Neutrophil (primary cell): ENCODE results near the gene USP20.

Source experiments
- H3K27ac ChIP-seq: fragments of 200-600 bp; sonication (generic); 2 replicates; pipeline ENCODE4 v1.5.1; 2016; ENCODE audit warnings: mild to moderate bottlenecking, moderate library complexity
- H3K27me3 ChIP-seq: fragments of 200-600 bp; sonication (generic); 2 replicates; pipeline ENCODE4 v1.6.0; 2016; ENCODE audit warnings: mild to moderate bottlenecking
- H3K36me3 ChIP-seq: fragments of 200-600 bp; sonication (generic); 2 replicates; pipeline ENCODE4 v1.5.1; 2017
- H3K4me1 ChIP-seq, 2 experiments: fragments of 200-600 bp in 1 of 2; sonication (generic) in 1 of 2; 1 replicate in 1 of 2; 2 replicates in 1 of 2; pipeline versions ENCODE4 v1.5.1 to v1.6.1; 2013 to 2016; ENCODE audit warnings: low read depth in 1 of 2, low read length in 1 of 2, mild to moderate bottlenecking in 1 of 2, moderate library complexity in 1 of 2; ENCODE audit not compliant: control insufficient read depth in 1 of 2, insufficient read depth in 1 of 2
- H3K4me3 ChIP-seq, 2 experiments: fragments of 200-600 bp in 1 of 2; sonication (generic) in 1 of 2; 1 replicate in 1 of 2; 2 replicates in 1 of 2; pipeline ENCODE4 v1.5.1; 2013 to 2016; ENCODE audit warnings: low read depth in 1 of 2, low read length in 1 of 2, mild to moderate bottlenecking in 1 of 2, moderate library complexity in 1 of 2
- H3K9me3 ChIP-seq: fragments of 200-600 bp; sonication (generic); 2 replicates; pipeline ENCODE4 v1.5.1; 2016
- TF ChIP-seq, protein P1 (sequence below): fragments of 200-600 bp; sonication (generic); IDR thresholded peaks from 2 replicates; pipeline ENCODE4 v1.5.1; 2016; ENCODE audit warnings: antibody characterized with exemption

Gene USP20

DNA sequence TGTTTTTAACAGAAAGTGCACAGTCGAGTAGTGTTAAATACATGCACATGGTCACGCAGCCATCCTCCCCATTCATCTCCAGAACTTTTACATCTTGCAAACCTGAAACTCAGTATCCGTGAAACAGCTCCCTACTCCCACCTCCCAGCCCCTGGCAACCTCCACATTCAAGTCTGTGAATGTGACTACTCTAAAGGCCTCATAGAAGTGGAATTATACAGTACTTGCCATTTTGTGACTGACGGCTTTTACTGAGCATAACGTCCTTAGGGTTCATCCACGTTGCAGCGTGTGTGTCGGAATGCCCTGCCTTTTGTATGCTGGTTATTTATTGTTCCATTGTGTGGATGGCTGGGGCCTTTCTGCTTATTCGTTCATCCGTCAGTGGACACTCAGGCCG lies 35.8 kb downstream of the USP20 start:
- H3K27ac ChIP-seq: no peak overlapping the region
- H3K9me3 ChIP-seq: no peaks in the 10 kb centered on the region
- peaks cover 24 to 29% of the 10 kb centered on the region in 2 experiments for H3K4me1 ChIP-seq
- TF ChIP-seq, protein P1, sequence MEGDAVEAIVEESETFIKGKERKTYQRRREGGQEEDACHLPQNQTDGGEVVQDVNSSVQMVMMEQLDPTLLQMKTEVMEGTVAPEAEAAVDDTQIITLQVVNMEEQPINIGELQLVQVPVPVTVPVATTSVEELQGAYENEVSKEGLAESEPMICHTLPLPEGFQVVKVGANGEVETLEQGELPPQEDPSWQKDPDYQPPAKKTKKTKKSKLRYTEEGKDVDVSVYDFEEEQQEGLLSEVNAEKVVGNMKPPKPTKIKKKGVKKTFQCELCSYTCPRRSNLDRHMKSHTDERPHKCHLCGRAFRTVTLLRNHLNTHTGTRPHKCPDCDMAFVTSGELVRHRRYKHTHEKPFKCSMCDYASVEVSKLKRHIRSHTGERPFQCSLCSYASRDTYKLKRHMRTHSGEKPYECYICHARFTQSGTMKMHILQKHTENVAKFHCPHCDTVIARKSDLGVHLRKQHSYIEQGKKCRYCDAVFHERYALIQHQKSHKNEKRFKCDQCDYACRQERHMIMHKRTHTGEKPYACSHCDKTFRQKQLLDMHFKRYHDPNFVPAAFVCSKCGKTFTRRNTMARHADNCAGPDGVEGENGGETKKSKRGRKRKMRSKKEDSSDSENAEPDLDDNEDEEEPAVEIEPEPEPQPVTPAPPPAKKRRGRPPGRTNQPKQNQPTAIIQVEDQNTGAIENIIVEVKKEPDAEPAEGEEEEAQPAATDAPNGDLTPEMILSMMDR: no peak
- no peak overlapping the region for H3K4me3 ChIP-seq
- H3K36me3 ChIP-seq: peaks cover 71% of the 10 kb centered on the region
- H3K27me3 ChIP-seq: no peaks in the 10 kb centered on the region

DNA sequence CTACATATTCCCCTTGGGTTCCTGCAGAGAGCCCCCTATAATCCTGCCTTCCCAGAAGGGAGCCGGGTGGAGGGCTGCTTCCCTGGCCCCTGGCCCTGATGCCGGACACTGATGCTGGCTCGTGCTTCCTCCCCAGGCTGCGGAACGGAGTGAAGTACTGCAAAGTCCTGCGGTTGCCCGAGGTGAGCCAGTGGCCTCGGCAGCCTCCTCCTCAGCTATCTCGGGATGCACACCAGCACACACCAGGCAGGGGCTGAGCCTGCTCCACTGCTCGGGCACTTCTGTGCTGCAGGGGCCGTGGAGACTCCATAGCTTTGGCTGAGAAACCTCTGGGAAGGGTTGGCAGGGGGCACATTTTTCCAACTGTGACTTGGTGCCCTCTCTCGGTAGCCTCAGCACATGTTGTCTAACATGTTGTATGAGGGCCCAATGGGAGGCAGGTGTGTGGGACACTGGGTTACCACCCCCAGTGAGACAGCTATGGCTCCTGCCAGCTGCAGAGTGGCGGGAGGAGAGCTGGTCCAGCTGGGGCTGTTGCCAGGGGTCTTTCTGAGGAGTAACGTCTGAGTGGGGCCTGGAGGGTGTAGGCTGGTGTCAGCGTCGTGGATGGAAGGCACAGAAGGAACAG lies 38.4 kb downstream of the USP20 start:
- Histone ChIP-seq H3K27ac (no peak overlapping the region), H3K4me1 (peaks cover 12% of the 10 kb centered on the region in 2 experiments), H3K4me3 (no peak overlapping the region), H3K36me3 (peaks cover 47% of the 10 kb centered on the region), H3K27me3 (no peaks in the 10 kb centered on the region), H3K9me3 (no peaks in the 10 kb centered on the region)
- TF ChIP-seq, protein P1: no peak

GRCh38 chr9:129874261-129875101 lies 39.2 kb downstream of the USP20 start:
- Histone ChIP-seq H3K27ac (no peak overlapping the region), H3K4me1 (peaks cover 4% of the 10 kb centered on the region in 2 experiments), H3K36me3 (peaks cover 45% of the 10 kb centered on the region), H3K4me3 (no peak overlapping the region), H3K27me3 (no peaks in the 10 kb centered on the region), H3K9me3 (no peaks in the 10 kb centered on the region)
- TF ChIP-seq, protein P1: no peak

- no peaks in the 10 kb centered on the region for H3K4me1 ChIP-seq
- H3K4me3 ChIP-seq: no peak overlapping the region
Measured at GRCh38 chr9:129875181-129875611, 39.9 kb downstream of the USP20 start.

GRCh38 chr9:129875687-129876395 lies 40.6 kb downstream of the USP20 start:
- TF ChIP-seq, protein P1: no peak
- H3K4me1 ChIP-seq: no peaks in the 10 kb centered on the region
- H3K4me3 ChIP-seq: no peak overlapping the region
- no peak overlapping the region for H3K27ac ChIP-seq
- no peaks in the 10 kb centered on the region for H3K27me3 ChIP-seq
- H3K36me3 ChIP-seq: peaks cover 39% of the 10 kb centered on the region
- H3K9me3 ChIP-seq: no peaks in the 10 kb centered on the region

More at GRCh38 chr9:129875181-129875611, 39.9 kb downstream of the USP20 start:
- Histone ChIP-seq H3K36me3 (peaks cover 43% of the 10 kb centered on the region), H3K9me3 (no peaks in the 10 kb centered on the region), H3K27me3 (no peaks in the 10 kb centered on the region), H3K27ac (no peak overlapping the region)
- TF ChIP-seq, protein P1: no peak
